B cell (primary cell): Measurements from ENCODE around the gene RGN. TPM values are rescaled to one million over a fixed set of nuclear protein-coding genes. Genes with fewer than 3 reads are reported as not detected.
A peak's percentile ranks its signal among the peaks of the same experiment; 100 is the strongest.

Experiments used
- ATAC-seq: fragments of 200-7000 bp; cut with Tn5 transposase; one replicate; pipeline ENCODE4 v1.10.0; 2021; ENCODE audit warnings: low read depth, mild to moderate bottlenecking, moderate number of reproducible peaks, moderate library complexity
- CTCF ChIA-PET: fragments of 350-600 bp; sonication (Branson Sonifier 250); formaldehyde crosslinking; loops from one replicate; lab custom pipeline; 2021; ENCODE audit warnings: antibody characterized with exemption, inconsistent platforms; lab: Charles Lee
- POLR2A ChIA-PET: fragments of 350-600 bp; sonication (Branson Sonifier 250); formaldehyde crosslinking; loops from one replicate; lab custom pipeline; 2021; ENCODE audit warnings: antibody characterized with exemption; lab: Charles Lee
- DNase-seq: peaks from one replicate; pipeline ENCODE4 v3.0.0; 2013
- H2AFZ ChIP-seq: 2 replicates; pipeline ENCODE4 v1.6.1; 2012; ENCODE audit warnings: mild to moderate bottlenecking, low read depth, low read length; ENCODE audit not compliant: insufficient read depth, poor library complexity, severe bottlenecking
- H3K27ac ChIP-seq, 2 donors: 1 replicate in 1 of 2; 2 replicates in 1 of 2; pipeline ENCODE4 v1.5.1; 2012 to 2013; ENCODE audit warnings: low read length in 2 of 2, mild to moderate bottlenecking in 2 of 2, moderate library complexity in 1 of 2
- H3K27me3 ChIP-seq, 4 experiments: fragments of 200-600 bp in 1 of 4; sonication (generic) in 1 of 4; replicated peaks in 1 of 4; 1 replicate in 2 of 4; 2 replicates in 2 of 4; pipeline versions ENCODE4 v1.6.1 to v1.7.0; 2013 to 2016; ENCODE audit warnings: low read length in 3 of 4, mild to moderate bottlenecking in 2 of 4, mixed read lengths in 1 of 4, moderate library complexity in 1 of 4; ENCODE audit not compliant: insufficient read depth in 4 of 4, control insufficient read depth in 3 of 4; ENCODE audit errors: control extremely low read depth in 1 of 4
- H3K36me3 ChIP-seq, 2 experiments: replicated peaks in 1 of 2; 1 replicate in 1 of 2; 2 replicates in 1 of 2; pipeline versions ENCODE4 v1.6.1 to v1.7.1; 2013; ENCODE audit warnings: low read length in 1 of 2; ENCODE audit not compliant: insufficient read depth in 2 of 2, control insufficient read depth in 1 of 2; ENCODE audit errors: control extremely low read depth in 1 of 2, extremely low read depth in 1 of 2
- H3K4me1 ChIP-seq, 2 donors: fragments of 200-600 bp in 1 of 2; sonication (generic) in 1 of 2; 1 replicate in 1 of 2; 2 replicates in 1 of 2; pipeline versions ENCODE4 v1.5.1 to v1.6.1; 2013 to 2017; ENCODE audit warnings: low read length in 2 of 2; ENCODE audit not compliant: control insufficient read depth in 2 of 2, insufficient read depth in 2 of 2
- H3K4me2 ChIP-seq: replicated peaks from 2 replicates; pipeline ENCODE3; 2012; ENCODE audit warnings: mild to moderate bottlenecking, low read depth, low read length; ENCODE audit not compliant: poor library complexity, severe bottlenecking
- H3K4me3 ChIP-seq, 5 experiments: fragments of 200-600 bp in 1 of 5; sonication (generic) in 1 of 5; 1 replicate in 3 of 5; 2 replicates in 2 of 5; pipeline versions ENCODE4 v1.5.1 to v1.7.0; 2011 to 2016; ENCODE audit warnings: low read length in 4 of 5, mild to moderate bottlenecking in 4 of 5, low read depth in 2 of 5, control low read depth in 1 of 5, moderate library complexity in 1 of 5; ENCODE audit not compliant: insufficient read depth in 1 of 5; ENCODE audit errors: control extremely low read depth in 1 of 5, extremely low read depth in 1 of 5
- H3K79me2 ChIP-seq: fragments of 200-600 bp; sonication (generic); one replicate; pipeline ENCODE4 v1.6.0; 2016; ENCODE audit warnings: low read length; ENCODE audit not compliant: control insufficient read depth, insufficient read depth
- H3K9ac ChIP-seq: fragments of 200-600 bp; sonication (generic); 2 replicates; pipeline ENCODE4 v1.6.1; 2017; ENCODE audit warnings: mild to moderate bottlenecking, low read length, moderate library complexity
- H3K9me3 ChIP-seq, 3 donors: one replicate each; pipeline versions ENCODE4 v1.6.1 to v1.7.1; 2013; ENCODE audit warnings: low read length in 2 of 3; ENCODE audit not compliant: control insufficient read depth in 2 of 3, insufficient read depth in 1 of 3; ENCODE audit errors: control extremely low read depth in 1 of 3
- H4K20me1 ChIP-seq: 2 replicates; pipeline ENCODE4 v1.6.0; 2012; ENCODE audit warnings: mild to moderate bottlenecking, low read length; ENCODE audit not compliant: insufficient read depth, control insufficient read depth, poor library complexity, severe bottlenecking
- H3K27ac Mint-ChIP-seq: one replicate; pipeline ENCODE4 v1.8.0; 2021; ENCODE audit warnings: mixed read lengths
- H3K27me3 Mint-ChIP-seq: one replicate; pipeline ENCODE4 v1.8.0; 2021; ENCODE audit warnings: mixed read lengths
- H3K4me1 Mint-ChIP-seq: one replicate; pipeline ENCODE4 v1.8.0; 2021; ENCODE audit warnings: mixed read lengths
- H3K4me3 Mint-ChIP-seq: one replicate; pipeline ENCODE4 v1.8.0; 2021; ENCODE audit warnings: mixed read lengths
- H3K9me3 Mint-ChIP-seq: one replicate; pipeline ENCODE4 v1.8.0; 2022; ENCODE audit warnings: mixed read lengths; ENCODE audit not compliant: insufficient read depth
- CTCF ChIP-seq: fragments of 200-600 bp; IDR thresholded peaks from one replicate; pipeline ENCODE4 v1.8.0; 2022; ENCODE audit warnings: antibody characterized with exemption, mild to moderate bottlenecking
- EZH2 ChIP-seq: IDR thresholded peaks from 2 replicates; pipeline ENCODE4 v1.6.1; 2012; ENCODE audit warnings: borderline replicate concordance, low read depth, mild to moderate bottlenecking, moderate library complexity, low read length; ENCODE audit not compliant: insufficient read depth, poor library complexity, severe bottlenecking
- whole genome bisulfite sequencing: methylation state at CpG from one replicate; pipeline ENCODE4 v1.1.5; 2013; ENCODE audit warnings: missing lambda C conversion rate; ENCODE audit not compliant: insufficient coverage; 5-methylcytosine and 5-hydroxymethylcytosine counted together
- intact Hi-C: fragments of 100-400 bp; cut with micrococcal nuclease; formaldehyde crosslinking; loops from one replicate; pipeline ENCODE4 v1.10.0; 2022
- polyA plus RNA-seq: library from polyadenylated mRNA; depleted of rRNA; stranded (reverse); fragments of >200 nt; gene quantifications from 2 replicates; pipeline ENCODE4 v1.2.3, GENCODE V29; 2012
- total RNA-seq, 2 donors: library from RNA; stranded (reverse); fragments of 120-200 nt in 1 of 2; gene quantifications; 1 replicate in 1 of 2; 2 replicates in 1 of 2; pipeline versions ENCODE4 v1.2.3 to v1.2.4, GENCODE V29; 2013 to 2022

RGN gene
- total and polyA plus RNA-seq, 2 donors (not counting 1 experiment from before 2014, with no cell fraction given) = 0.25 TPM; not detected in 1

GRCh38 chrX:47080915-47081236, 2.6 kb downstream of the RGN start:
- Histone ChIP-seq H3K4me3 (no peak overlapping the region), H3K4me2 (no peak overlapping the region), H3K36me3 (no peaks in the 10 kb centered on the region), H3K4me1 (no peaks in the 10 kb centered on the region), H4K20me1 (no peaks in the 10 kb centered on the region), H2AFZ (no peak overlapping the region), H3K9me3 (no peaks in the 10 kb centered on the region), H3K27me3 (no peaks in the 10 kb centered on the region), H3K79me2 (no peaks in the 10 kb centered on the region), H3K9ac (no peak overlapping the region), H3K27ac (no peak overlapping the region)
- H3K27ac Mint-ChIP-seq = no peak overlapping the region
- ATAC-seq (no peak), DNase-seq (no peak)
- no peaks in the 10 kb centered on the region for H3K27me3 Mint-ChIP-seq
- intact Hi-C loops = no loop called here
- TF ChIP-seq EZH2 = no peak
- no peak for TF ChIP-seq CTCF
- WGBS = 100% methylated on average over 1 of the region's 5 CpGs
- CTCF ChIA-PET = no interaction called here
- H3K9me3 Mint-ChIP-seq = no peaks in the 10 kb centered on the region
- H3K4me1 Mint-ChIP-seq = no peaks in the 10 kb centered on the region
- POLR2A ChIA-PET = no interaction called here
- no peak overlapping the region for H3K4me3 Mint-ChIP-seq

GRCh38 chrX:47091149-47091775, 13.0 kb downstream of the RGN start:
- no peak overlapping the region for H3K27ac ChIP-seq
- H3K4me1 Mint-ChIP-seq = no peaks in the 10 kb centered on the region
- H3K4me1 ChIP-seq = no peaks in the 10 kb centered on the region
- no peak overlapping the region for H3K9ac ChIP-seq
- H2AFZ ChIP-seq = peak overlapping the region; percentile 16
- no peaks in the 10 kb centered on the region for H3K27me3 Mint-ChIP-seq
- intact Hi-C loops = no loop called here
- WGBS = 20% methylated on average over 1 of the region's 4 CpGs
- no peaks in the 10 kb centered on the region for H3K9me3 Mint-ChIP-seq
- ATAC-seq = no peak
- no peak overlapping the region for H3K4me2 ChIP-seq
- ChIA-PET CTCF (interaction anchor here (1.6 kb wide), 1 partner anchor 187 kb away, joined by 6 read pairs; no protein-coding TSS in a partner anchor), POLR2A (no interaction called here)
- no peak for TF ChIP-seq CTCF
- TF ChIP-seq EZH2 = no peak
- H3K27me3 ChIP-seq = no peaks in the 10 kb centered on the region
- H3K27ac Mint-ChIP-seq = no peak overlapping the region
- H3K79me2 ChIP-seq = no peaks in the 10 kb centered on the region
- H3K4me3 ChIP-seq = no peak overlapping the region
- no peak for DNase-seq
- no peaks in the 10 kb centered on the region for H3K36me3 ChIP-seq
- no peaks in the 10 kb centered on the region for H4K20me1 ChIP-seq
- no peaks in the 10 kb centered on the region for H3K9me3 ChIP-seq
- no peak overlapping the region for H3K4me3 Mint-ChIP-seq
